Mesodermal cell (in vitro differentiated cells): Measurements from ENCODE around the gene GOLT1A.

ENCODE experiments used
- H3K27ac ChIP-seq: 2 replicates; pipeline ENCODE4 v1.7.0; 2013; ENCODE audit warnings: mild to moderate bottlenecking, low read depth, low read length, moderate library complexity; ENCODE audit not compliant: severe bottlenecking
- H3K36me3 ChIP-seq: 2 replicates; pipeline ENCODE4 v1.7.1; 2013; ENCODE audit warnings: mild to moderate bottlenecking, low read length, moderate library complexity; ENCODE audit not compliant: control insufficient read depth, insufficient read depth
- H3K4me1 ChIP-seq: one replicate; pipeline ENCODE4 v1.7.1; 2013; ENCODE audit warnings: mild to moderate bottlenecking, low read length; ENCODE audit not compliant: insufficient read depth, control insufficient read depth, poor library complexity, severe bottlenecking
- H3K4me3 ChIP-seq: 2 replicates; pipeline ENCODE4 v1.7.0; 2013; ENCODE audit warnings: low read length, control low read depth, mild to moderate bottlenecking; ENCODE audit not compliant: insufficient read depth, poor library complexity, severe bottlenecking; ENCODE audit errors: extremely low read depth
- H3K9me3 ChIP-seq: 2 replicates; pipeline ENCODE4 v1.7.1; 2013; ENCODE audit warnings: mild to moderate bottlenecking, low read length, moderate library complexity; ENCODE audit not compliant: control insufficient read depth
- WGBS, 2 experiments: methylation state at CpG; one replicate each; pipeline ENCODE4 v1.1.5; 2013; ENCODE audit warnings: missing lambda C conversion rate in 2 of 2; ENCODE audit not compliant: insufficient coverage in 2 of 2; 5-methylcytosine and 5-hydroxymethylcytosine counted together

GOLT1A gene

GRCh38 chr1:204190212-204191211, 23.3 kb downstream of the GOLT1A start:
- Histone ChIP-seq H3K36me3 (no peaks in the 10 kb centered on the region), H3K9me3 (no peaks in the 10 kb centered on the region), H3K27ac (no peak overlapping the region), H3K4me3 (no peak overlapping the region), H3K4me1 (peaks cover under 1% of the 10 kb centered on the region)
- 19 to 24% methylated on average over 16 to 27 of the region's 44 CpGs for WGBS, 2 experiments

GRCh38 chr1:204188959-204189639, 24.7 kb downstream of the GOLT1A start:
- no peaks in the 10 kb centered on the region for H3K36me3 ChIP-seq
- H3K27ac ChIP-seq = no peak overlapping the region
- no peak overlapping the region for H3K4me3 ChIP-seq
- H3K9me3 ChIP-seq = no peaks in the 10 kb centered on the region
- no peaks in the 10 kb centered on the region for H3K4me1 ChIP-seq
- 88 to 90% methylated on average over 5 to 9 of the region's 11 CpGs for WGBS, 2 experiments

GRCh38 chr1:204186597-204186996, 27.2 kb downstream of the GOLT1A start:
- Histone ChIP-seq H3K4me1 (no peaks in the 10 kb centered on the region), H3K9me3 (no peaks in the 10 kb centered on the region), H3K4me3 (no peak overlapping the region), H3K36me3 (no peaks in the 10 kb centered on the region), H3K27ac (no peak overlapping the region)
- WGBS, 2 experiments = 92 to 97% methylated on average over 5 to 10 of the region's 10 CpGs

GRCh38 chr1:204181116-204181515, 32.7 kb downstream of the GOLT1A start:
- no peaks in the 10 kb centered on the region for H3K9me3 ChIP-seq
- no peak overlapping the region for H3K27ac ChIP-seq
- H3K4me3 ChIP-seq = no peak overlapping the region
- 80% methylated on average over 1 of the region's 1 CpG; no CpG with 5 or more reads in 1 of the 2 experiments for WGBS, 2 experiments
- H3K4me1 ChIP-seq = no peaks in the 10 kb centered on the region
- no peaks in the 10 kb centered on the region for H3K36me3 ChIP-seq

- 66 to 72% methylated on average over 4 to 6 of the region's 6 CpGs for WGBS, 2 experiments
- Histone ChIP-seq H3K4me1 (no peaks in the 10 kb centered on the region), H3K9me3 (no peaks in the 10 kb centered on the region), H3K27ac (no peak overlapping the region), H3K36me3 (no peaks in the 10 kb centered on the region), H3K4me3 (no peak overlapping the region)
Observed at GRCh38 chr1:204180133-204180532, 33.7 kb downstream of the GOLT1A start.

GRCh38 chr1:204178487-204179281, 35.1 kb downstream of the GOLT1A start:
- no peaks in the 10 kb centered on the region for H3K4me1 ChIP-seq
- H3K27ac ChIP-seq = no peak overlapping the region
- no peak overlapping the region for H3K4me3 ChIP-seq
- H3K9me3 ChIP-seq = no peaks in the 10 kb centered on the region
- 84 to 90% methylated on average over 6 of the region's 7 CpGs for WGBS, 2 experiments
- no peaks in the 10 kb centered on the region for H3K36me3 ChIP-seq

GRCh38 chr1:204177133-204177532, 36.7 kb downstream of the GOLT1A start:
- H3K4me1 ChIP-seq = no peaks in the 10 kb centered on the region
- H3K27ac ChIP-seq = no peak overlapping the region
- 66 to 91% methylated on average over 3 to 4 of the region's 4 CpGs for WGBS, 2 experiments
- H3K36me3 ChIP-seq = no peaks in the 10 kb centered on the region
- no peak overlapping the region for H3K4me3 ChIP-seq
- no peaks in the 10 kb centered on the region for H3K9me3 ChIP-seq

- H3K27ac ChIP-seq = no peak overlapping the region
- H3K4me3 ChIP-seq = no peak overlapping the region
Observed at GRCh38 chr1:204176049-204176448, 37.7 kb downstream of the GOLT1A start.

GRCh38 chr1:204174958-204175357, 38.8 kb downstream of the GOLT1A start:
- H3K9me3 ChIP-seq = peaks cover 8% of the 10 kb centered on the region
- H3K27ac ChIP-seq = no peak overlapping the region
- WGBS, 2 experiments = 77 to 89% methylated on average over 3 of the region's 3 CpGs
- no peaks in the 10 kb centered on the region for H3K36me3 ChIP-seq
- no peaks in the 10 kb centered on the region for H3K4me1 ChIP-seq
- no peak overlapping the region for H3K4me3 ChIP-seq

More at GRCh38 chr1:204176049-204176448, 37.7 kb downstream of the GOLT1A start:
- H3K9me3 ChIP-seq = no peaks in the 10 kb centered on the region
- 88 to 100% methylated on average over 1 of the region's 5 CpGs for WGBS, 2 experiments
- H3K36me3 ChIP-seq = no peaks in the 10 kb centered on the region
- no peaks in the 10 kb centered on the region for H3K4me1 ChIP-seq

GRCh38 chr1:204172404-204173029, 41.3 kb downstream of the GOLT1A start:
- peaks cover 21% of the 10 kb centered on the region for H3K9me3 ChIP-seq
- H3K4me1 ChIP-seq = no peaks in the 10 kb centered on the region
- no CpG with 5 or more reads among the region's 2 CpGs for WGBS, 2 experiments
- H3K36me3 ChIP-seq = no peaks in the 10 kb centered on the region
- no peak overlapping the region for H3K27ac ChIP-seq
- H3K4me3 ChIP-seq = no peak overlapping the region
